T-helper 2 cell treated with Interferon-gamma antibody and Interleukin-4, amounts not matched to agents 100 ng/mL and 5 ng/mL, for 36 hours (primary cell): ENCODE measurements around the gene COL24A1. TPM values are rescaled to one million over a fixed set of nuclear protein-coding genes. Genes with fewer than 3 reads are reported as not detected.

ENCODE experiments used
- intact Hi-C: fragments of 100-400 bp; cut with micrococcal nuclease; formaldehyde crosslinking; loops from one replicate; pipeline ENCODE4 v1.15.1; 2023
- total RNA-seq: library from RNA; stranded (reverse); gene quantifications from 2 replicates; pipeline ENCODE4 v1.2.3, GENCODE V29; 2022

Gene COL24A1
- total RNA-seq: not detected in 2 replicates

- intact Hi-C loops: no loop called here
These were observed at the start of gene COL24A1 for GRCh38 chr1:86156566-86157455. TSS of gene COL24A1 (minus strand) at chr1:86156772. CDS start at chr1:86156396, 376 bp downstream.

DNA sequence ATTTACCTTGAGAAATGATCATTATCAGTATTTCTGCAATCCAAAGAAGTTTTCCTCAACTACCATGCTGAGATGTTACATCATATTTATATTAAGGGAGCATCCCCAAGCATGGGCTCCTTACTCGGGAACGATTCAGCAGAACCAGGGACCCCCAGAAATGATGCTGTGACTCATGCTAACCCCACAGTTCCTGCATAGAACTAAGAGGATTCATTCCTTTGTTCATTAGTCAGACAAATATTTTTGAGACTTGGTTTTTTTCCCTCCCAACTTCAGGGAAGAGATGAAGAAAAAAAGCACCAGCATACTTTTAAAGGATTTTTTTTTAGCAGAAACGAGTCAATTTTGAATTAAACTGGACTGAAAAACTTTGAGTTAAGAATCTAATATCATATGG lies 49.2 kb upstream of the COL24A1 start:
- intact Hi-C loops: no loop called here

DNA sequence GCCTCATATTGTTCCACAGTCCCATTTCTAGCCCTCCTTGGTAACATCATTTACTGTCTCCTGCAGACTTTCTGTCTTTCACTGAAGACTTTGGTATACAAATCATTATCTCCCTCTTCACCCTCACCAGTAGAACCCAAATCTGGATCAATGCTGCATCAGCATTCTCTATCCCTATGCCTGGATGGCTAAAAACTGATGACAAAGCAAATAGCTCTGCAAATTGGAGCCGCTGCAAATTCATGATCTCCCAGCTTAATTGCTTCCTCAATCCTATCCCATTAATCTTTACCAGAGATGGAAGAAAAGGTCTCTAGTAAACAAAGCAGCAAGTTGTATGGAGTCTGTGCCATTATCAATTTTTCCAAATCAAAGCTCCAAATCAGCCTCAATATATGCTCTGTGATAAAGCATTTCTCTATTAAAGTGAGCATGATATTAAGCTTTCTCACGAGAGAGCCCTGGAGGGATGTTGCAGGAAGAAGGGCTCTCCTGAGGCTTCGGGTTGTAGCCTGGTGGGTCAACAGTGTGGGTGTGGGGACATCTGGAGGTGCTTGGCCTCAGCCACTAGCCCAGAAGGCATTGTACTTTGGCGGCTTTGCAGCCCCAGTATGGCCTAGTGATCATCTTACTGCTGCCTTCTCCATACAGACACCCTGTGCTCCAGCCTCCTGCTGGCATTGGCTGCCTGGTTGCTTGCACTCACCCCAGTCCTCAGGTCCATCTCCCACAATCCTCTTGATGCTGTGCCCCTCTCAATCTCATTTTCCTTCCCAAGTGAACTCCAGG lies 46.2 kb upstream of the COL24A1 start:
- intact Hi-C loops: no loop called here

- intact Hi-C loops: no loop called here
These were observed 44.7 kb upstream of the COL24A1 start for GRCh38 chr1:86201311-86201710.

DNA sequence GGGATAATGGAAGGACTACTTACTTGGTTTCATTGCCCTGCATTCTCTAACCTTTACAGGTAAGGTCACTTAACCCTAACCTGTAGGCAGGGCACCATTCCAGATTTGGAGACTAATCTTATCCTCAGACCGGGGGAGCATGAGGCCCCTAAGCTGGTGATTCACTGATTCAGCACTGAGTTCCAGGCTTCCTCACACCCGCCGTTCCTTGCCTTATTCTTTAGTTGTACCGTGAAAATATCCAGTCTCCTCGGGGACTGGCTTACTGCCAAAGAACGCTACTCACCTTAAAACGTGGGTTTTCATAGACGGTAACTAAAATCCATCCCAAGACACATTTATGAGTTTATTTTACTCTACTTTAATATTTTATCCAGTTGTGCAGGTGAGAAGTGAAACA lies 44.3 kb upstream of the COL24A1 start:
- intact Hi-C loops: no loop called here

GRCh38 chr1:86197206-86197855 lies 40.8 kb upstream of the COL24A1 start:
- intact Hi-C loops: no loop called here

- intact Hi-C loops: no loop called here
These were observed 38.7 kb upstream of the COL24A1 start for GRCh38 chr1:86195281-86195680.

DNA sequence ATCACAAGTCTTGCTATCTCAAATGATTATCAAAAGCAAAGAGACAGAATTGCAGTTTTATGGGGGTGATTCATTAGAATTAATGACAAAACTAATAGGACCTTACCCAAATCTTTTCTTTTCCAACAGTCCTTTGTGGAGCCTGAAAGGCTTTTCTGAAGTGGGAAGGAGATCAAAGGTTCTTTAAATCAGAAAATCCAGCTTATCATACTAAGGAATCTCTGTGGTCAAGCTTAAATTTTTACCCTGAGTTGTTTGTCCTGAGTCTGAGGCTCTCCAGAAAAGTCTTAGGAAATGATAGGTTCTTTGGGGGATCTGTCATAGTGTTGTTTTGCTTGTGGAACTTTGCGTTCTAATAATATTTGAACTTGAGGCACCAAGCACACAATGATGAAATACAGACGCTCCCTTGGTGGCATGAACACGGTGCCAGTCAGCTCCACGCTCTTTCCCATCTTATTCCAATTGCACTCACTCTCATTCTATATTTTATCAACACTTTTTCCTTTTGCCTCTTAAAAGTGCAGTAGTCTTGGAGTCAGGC lies 38.0 kb upstream of the COL24A1 start:
- intact Hi-C loops: no loop called here

DNA sequence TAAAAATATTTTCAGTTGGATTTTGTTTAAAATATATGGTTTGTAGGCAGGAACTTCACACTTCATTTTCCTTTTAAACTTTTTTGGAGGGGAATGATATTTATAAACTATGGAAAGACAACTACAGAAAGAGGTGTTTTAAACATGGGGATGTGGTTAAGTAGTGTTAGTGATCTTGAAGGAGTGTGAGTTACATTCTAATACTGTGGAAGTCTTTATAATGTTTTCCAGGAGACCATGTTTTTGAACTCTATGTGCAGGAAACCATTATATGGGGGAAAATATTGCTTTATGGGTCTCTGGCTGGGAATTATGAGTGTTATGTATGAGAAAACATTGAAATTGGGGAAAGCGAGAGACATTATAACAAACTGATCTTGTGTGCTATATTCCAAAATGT lies 35.8 kb upstream of the COL24A1 start:
- intact Hi-C loops: no loop called here

GRCh38 chr1:86191958-86192357 lies 35.4 kb upstream of the COL24A1 start:
- intact Hi-C loops: no loop called here

- intact Hi-C loops: no loop called here
These were observed 34.3 kb upstream of the COL24A1 start for GRCh38 chr1:86190873-86191272.

- intact Hi-C loops: no loop called here
These were observed 27.9 kb upstream of the COL24A1 start for GRCh38 chr1:86184426-86184825.

DNA sequence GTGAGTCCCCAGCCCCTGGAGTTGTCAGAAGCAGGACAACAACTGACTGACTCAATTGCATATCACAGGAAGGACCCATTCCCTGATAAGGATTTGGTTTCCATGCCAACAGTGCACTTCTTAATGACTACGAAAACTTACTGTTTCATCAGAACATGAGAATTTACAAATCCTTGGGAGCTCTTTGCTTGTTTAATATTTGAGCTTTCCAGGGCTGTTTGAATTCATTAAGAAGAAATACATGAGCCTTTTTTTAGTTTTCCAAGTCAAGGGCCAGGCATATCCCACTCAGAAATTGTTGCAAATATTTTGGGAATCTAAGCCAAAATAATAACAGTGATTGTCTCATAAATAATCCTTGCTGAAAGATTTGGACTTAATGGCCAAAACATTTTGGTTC lies 27.2 kb upstream of the COL24A1 start:
- intact Hi-C loops: no loop called here

- intact Hi-C loops: no loop called here
These were observed 19.7 kb upstream of the COL24A1 start for GRCh38 chr1:86176226-86176625.

DNA sequence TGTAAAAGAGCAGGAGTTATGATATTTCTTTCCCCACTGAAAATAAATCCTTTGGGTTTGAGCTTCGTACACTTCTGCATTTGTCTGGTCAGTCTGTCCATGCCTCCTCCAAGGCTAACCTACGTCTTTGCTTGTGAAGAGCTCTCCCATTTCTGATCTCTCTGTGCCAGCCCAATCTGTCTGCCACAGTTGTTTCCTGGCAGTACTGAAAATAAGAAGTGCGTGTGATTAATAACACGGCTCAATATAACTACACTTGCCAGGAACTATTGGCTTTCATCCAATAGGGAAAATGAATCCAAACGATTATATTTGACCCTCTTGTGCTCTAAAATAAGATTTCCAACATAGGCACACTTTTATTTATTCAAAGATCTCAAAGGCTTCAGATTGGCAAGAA lies 19.2 kb upstream of the COL24A1 start:
- intact Hi-C loops: no loop called here

DNA sequence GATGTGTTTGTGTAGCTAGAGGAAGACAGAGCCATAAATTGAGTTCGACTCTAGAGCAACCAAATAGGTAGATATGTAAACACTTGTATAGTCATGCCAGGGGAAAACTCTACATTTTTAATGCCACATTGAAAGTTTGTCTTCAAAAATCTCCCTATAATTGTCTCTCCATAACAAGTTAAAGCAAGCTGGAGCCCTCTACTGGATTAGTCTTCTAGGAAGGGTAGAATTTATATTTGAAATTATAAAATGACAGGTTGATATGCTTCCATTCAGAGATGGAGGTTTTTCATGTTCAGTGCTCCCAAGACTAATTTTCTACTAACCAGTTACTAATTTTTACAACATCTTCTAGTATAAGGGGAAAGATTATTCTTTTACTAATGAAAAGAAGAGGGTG lies 13.1 kb upstream of the COL24A1 start:
- intact Hi-C loops: no loop called here

DNA sequence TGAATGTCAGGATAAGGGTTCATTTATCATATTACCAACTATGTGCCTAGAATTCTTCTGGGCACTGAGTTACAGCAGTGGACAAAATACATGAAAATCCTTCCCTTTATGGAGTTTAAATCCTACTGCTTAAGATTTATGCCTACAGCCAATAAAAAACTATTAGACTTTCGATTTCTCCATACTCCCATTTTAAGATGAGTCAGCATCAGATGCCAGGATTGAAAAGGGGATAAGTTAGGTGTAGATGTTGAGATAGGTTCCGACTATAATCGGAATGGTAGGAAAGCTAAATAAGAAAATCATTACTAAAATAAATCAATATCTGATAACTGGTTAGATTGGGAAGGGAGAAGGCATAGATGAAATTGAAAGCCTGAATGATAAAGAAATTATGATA lies 3.2 kb upstream of the COL24A1 start:
- intact Hi-C loops: no loop called here

GRCh38 chr1:86155807-86156565 lies 586 bp downstream of the COL24A1 start:
- intact Hi-C loops: no loop called here

- intact Hi-C loops: no loop called here
These were observed 1.3 kb downstream of the COL24A1 start for GRCh38 chr1:86155051-86155806.

- intact Hi-C loops: no loop called here
These were observed 2.0 kb downstream of the COL24A1 start for GRCh38 chr1:86154571-86155050.
